GM12875 (cell line): ENCODE results near the gene TPST1.
"Not testable (repeated sequence)": the region's sequence is repeated elsewhere in the genome, so short reads cannot be mapped to it uniquely, and the experiment has no call there.

Experiments
- H3K4me3 ChIP-seq: one replicate; pipeline ENCODE4 v1.5.1; 2011; ENCODE audit warnings: low read depth, low read length, control low read depth
- TF ChIP-seq, protein P1 (sequence below): IDR thresholded peaks from 2 replicates; pipeline ENCODE4 v1.5.1; 2011; ENCODE audit warnings: low read depth, mild to moderate bottlenecking, control low read depth, inconsistent platforms, low read length, moderate library complexity, borderline replicate concordance; ENCODE audit not compliant: insufficient read depth

TPST1 gene

DNA sequence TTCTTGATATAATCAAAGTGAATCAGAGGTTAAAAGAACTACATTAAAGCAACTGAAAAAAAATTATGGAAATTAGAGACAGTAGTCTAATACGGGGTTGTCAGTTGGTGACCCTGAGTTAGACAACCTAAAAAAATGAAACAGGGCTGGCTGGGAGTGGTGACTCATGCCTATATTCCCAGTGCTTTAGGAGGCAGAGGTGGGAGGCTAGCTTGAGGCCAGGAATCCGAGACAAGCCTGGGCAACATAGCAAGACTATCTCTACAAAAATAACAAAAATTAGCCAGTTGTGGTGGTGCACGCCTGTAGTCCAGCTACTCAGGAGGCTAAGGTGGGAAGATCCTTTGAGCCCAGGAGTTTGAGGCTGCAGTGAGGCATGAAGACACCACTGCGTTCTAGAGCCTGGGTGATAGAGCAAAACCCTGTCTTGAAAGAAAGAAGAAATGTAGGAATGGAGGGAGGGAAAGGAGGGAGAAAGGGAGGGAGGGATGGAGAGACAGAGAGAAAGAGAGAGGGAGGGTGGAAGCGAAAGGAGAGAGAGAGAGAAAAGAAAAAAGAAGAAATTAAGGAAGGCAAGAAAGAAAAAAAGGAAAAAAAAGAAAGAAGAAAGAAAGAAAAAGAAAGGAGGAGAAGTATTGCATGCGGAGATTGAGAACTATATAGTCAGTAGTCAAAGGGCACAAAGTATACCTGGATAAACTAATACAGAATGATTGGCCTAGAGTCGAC lies 166.1 kb downstream of the TPST1 start:
- TF ChIP-seq, protein P1, sequence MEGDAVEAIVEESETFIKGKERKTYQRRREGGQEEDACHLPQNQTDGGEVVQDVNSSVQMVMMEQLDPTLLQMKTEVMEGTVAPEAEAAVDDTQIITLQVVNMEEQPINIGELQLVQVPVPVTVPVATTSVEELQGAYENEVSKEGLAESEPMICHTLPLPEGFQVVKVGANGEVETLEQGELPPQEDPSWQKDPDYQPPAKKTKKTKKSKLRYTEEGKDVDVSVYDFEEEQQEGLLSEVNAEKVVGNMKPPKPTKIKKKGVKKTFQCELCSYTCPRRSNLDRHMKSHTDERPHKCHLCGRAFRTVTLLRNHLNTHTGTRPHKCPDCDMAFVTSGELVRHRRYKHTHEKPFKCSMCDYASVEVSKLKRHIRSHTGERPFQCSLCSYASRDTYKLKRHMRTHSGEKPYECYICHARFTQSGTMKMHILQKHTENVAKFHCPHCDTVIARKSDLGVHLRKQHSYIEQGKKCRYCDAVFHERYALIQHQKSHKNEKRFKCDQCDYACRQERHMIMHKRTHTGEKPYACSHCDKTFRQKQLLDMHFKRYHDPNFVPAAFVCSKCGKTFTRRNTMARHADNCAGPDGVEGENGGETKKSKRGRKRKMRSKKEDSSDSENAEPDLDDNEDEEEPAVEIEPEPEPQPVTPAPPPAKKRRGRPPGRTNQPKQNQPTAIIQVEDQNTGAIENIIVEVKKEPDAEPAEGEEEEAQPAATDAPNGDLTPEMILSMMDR: no peak
- no peak overlapping the region for H3K4me3 ChIP-seq

DNA sequence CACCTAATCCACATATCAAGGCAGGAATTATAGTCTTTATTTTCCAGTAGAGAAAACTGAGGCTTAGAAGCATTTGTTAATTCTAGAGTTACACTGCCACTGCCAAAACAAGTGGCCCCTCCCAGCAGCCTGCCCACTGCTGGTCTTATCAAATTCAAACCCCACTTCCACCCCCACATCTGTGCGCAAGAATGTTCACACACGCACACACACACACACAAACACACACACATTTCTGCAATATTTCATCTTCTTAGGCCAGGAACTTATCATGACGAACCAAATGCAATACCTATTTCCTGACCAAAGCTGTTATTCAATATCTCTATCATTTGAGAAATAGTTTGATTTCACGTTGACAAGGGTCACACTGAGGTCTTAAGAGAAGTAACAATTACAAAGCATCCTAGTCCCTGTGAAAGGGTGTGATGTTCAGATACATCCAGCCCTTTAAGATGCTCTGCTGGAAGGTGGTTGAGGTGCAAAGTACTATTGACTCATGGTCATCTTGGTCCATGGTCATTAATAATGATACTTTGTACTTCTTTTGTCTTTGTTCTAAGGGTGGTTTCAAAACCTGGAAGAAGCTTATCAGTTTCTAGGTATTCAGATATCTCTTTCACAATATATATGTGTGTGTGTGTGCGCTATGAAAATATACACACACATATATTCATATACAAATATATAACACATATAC lies 169.2 kb downstream of the TPST1 start:
- H3K4me3 ChIP-seq: not testable (repeated sequence)

DNA sequence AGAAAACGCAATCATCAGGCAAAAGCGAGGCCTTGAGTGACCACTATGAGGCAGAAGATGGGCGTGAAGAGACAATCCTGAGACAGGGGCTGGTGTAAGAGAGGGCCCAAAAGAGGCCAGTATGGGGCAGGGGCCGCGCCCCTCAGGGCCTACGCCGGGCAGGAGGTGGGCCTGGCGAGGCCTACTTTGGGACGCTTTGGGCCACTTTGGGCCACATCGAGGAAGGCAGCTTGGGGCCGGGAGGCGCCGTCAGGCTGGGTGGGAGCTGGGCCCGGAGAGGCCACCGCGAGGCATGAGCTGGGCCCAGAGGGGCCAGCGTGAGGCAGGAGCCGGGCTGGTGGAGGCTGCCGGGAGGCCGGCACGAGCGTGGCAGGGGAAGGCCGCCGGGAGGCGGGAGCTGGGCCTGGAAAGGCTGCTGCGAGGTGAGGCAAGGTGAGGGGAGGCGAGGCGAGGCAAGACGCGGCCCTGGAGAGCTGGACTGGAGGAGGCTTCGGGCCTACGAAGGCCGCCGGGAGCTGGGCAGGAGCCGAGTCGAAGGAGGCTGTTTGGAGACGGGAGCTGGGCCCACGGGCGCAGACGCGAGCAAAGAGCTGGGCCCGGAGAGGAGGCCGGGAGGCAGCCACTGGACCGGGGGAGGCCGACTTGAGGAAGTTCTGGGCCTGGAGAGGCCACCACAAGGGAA lies 171.3 kb downstream of the TPST1 start:
- TF ChIP-seq, protein P1: no peak
- no peak overlapping the region for H3K4me3 ChIP-seq

DNA sequence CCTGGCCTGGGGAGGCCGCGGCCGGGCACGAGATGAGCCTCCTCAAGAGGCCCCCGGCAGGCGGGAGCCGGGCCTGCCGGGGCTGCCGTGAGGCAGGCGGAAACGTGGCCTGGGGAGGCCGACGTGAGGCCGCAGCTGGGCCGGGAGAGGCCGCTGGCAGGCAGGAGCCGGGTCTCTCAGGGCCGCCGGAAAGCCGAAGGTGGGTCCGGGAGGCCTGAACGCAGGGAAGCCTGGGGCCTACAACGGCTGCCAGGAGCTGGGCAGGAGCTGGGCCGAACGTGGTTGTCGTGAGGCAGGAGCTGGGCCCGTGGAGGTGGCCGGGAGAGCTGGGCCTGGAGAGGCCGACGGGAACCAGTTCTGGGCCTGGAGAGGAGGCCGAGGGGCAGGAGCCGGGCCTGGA lies 171.9 kb downstream of the TPST1 start:
- TF ChIP-seq, protein P1: no peak

DNA sequence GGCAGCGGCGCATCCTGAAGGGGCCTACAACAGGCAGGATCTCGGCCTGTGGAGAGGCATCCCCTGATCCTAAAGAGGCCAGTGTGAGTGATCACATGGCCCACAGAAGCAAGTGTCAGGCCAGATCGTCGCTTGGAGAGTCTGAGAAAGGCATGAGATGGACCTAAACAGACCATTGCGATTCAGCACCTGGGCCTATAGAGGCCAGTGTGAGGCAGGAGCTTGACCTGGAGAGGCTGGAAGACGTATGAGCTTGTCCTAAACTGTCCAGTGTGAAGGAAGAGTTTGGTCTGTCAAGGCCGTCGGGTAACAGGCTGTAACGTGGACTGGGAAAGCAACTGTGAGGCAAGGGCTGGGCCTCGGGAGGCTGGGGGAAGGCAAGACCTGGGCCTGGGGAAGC lies 172.6 kb downstream of the TPST1 start:
- H3K4me3 ChIP-seq: no peak overlapping the region
- TF ChIP-seq, protein P1: no peak

More for the DNA sequence above, 171.9 kb downstream of the TPST1 start:
- H3K4me3 ChIP-seq: no peak overlapping the region

DNA sequence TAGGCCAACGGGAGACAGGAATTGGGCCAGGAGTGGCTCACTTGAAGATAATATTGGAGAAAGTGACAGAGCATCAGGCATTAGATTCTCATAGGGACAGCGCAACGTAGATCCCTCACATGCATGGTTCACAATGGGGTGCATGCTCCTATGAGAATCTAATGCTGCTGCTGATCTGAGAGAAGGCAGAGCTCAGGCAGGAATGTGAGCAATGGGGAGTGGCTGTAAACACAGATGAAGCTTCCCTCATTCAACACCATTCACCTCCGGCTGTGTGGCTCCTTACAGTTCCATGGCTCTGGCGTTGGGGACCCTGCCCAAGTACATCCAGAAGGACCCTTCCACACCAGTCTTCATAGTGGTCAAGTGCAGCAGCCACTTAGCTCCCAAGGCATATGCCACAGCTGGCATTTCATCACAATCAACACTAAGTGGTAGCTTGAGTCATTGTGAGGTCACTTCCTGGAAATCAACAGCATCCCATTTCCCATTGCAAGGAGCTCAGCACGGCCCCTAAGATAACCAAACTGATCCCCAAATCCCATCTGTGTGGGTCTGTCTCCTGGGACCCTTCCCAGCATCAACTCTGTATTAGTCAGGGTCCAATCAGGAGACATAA lies 174.5 kb downstream of the TPST1 start:
- TF ChIP-seq, protein P1: no peak
- no peak overlapping the region for H3K4me3 ChIP-seq

DNA sequence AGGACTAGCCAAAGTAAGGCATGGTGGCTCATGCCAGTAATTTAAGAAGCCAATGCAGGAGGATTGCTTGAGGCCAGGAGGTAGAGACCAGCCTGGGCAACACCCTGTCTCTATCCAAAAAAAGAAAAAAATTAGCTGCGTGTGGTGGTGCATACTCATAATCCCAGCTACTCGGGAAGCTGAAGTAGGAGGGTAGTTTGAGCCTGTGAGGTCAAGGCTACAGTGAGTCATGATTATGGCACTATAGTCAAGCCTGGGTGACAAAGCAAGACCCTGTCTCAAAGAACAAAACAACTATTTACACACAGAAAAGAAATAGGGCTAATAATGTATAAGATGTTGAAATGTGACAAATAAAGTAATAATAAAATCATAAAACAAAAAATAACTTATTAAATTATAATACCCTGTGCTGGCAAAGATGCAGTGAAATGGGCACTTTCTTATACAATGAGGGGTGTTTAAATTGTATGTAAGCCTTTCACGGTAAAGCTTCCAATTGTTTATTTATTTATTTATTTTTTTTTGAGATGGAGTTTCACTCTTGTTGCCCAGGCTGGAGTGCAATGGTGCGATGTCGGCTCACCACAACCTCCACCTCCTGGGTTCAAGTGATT lies 175.2 kb downstream of the TPST1 start:
- TF ChIP-seq, protein P1: no peak
- H3K4me3 ChIP-seq: no peak overlapping the region

DNA sequence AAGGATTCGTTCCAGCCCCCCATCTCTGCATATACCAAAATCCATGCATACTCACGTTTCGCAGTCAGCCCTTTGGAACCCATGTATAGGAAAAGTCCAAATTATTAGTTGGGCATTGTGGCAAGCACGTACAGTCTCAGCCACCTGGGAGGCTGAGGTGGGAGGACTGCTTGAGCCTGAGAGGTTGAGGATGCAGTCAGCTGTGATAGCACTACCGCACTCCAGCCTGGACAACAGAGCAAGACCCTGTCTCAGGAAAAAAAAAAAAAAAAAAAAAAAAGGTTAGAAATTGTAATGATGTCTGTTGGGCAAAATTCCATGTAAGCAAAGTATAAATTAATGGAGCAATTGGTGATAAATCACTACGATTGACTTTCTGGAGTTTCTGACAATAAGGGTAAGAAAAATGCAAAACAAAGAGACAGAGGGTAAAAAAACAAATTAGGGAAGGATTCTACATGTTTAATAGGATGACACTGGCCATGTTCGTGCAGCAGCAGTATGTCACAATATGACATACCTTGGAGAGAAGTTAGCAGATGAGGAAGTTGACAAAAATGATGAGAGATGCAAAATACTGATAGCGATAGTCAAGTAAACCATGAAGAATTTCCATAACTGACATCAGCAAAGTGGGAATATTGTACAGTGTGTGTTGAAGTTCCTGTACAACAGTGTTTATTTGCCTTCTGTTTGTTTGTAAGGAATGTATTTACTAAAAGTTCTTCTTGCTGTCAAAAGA lies 177.2 kb downstream of the TPST1 start:
- not testable (repeated sequence) for H3K4me3 ChIP-seq

DNA sequence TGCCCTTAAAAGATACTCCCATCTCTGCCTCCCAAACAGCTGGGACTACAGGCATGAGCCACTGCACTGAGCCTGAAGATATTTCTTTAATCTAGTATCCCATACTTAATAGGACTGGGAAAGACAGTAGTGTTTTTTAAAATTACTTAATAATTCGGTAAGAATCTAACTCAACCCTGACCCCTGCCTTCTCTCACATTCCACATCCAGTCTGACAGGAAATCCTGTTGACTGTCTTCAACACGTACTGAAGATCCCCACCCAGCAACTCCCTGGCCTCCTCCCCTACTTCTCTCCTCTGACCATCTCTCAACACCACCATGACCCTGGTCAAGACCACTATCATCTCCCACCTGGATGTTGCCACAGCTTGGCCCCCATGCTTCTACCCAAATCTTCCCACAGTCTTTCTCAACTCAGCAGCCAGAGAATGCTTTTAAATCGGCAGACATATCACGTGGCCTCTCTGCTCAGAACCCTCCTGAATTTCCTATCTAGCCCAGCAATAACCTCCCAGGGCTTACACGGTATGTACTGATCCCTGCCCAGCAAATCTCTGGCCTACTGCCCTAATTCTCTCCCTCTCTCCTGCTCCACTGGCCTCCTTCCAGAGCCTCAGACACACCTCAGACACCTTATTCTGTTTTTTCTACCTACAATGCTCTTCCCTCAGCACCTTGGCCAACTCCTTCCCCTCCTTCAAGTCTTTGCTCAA lies 180.2 kb downstream of the TPST1 start:
- not testable (repeated sequence) for H3K4me3 ChIP-seq

DNA sequence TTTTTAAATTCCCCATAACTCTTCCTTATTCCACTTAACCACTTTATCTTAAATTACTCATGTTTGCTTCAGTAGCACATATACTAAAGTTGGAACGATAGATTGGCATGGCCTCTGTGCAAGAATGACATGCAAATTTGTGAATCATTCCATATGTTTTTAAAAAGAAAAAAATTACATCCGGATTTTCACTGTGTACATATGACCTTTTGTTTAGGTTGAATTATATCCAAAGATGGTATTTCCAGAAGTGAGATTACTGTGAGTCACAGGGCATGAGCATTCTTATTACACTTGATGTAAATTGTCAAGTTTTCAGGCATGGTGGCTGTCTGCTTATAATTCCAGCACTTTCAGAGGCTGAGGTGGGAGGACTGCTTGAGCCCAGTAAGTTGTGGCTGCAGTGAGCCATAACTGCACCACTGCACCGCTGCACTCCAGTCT lies 190.0 kb downstream of the TPST1 start:
- H3K4me3 ChIP-seq: not testable (repeated sequence)
